Activated CD8-positive, alpha-beta memory T cell treated with anti-CD3 and anti-CD28 coated beads for 36 hours (primary cell): ENCODE measurements around the gene TYMP. TPM values are rescaled to one million over a fixed set of nuclear protein-coding genes. Genes with fewer than 3 reads are reported as not detected.

Source experiments
- CTCF ChIA-PET: fragments of 350-600 bp; sonication (Branson Sonifier 250); formaldehyde crosslinking; loops from one replicate; lab custom pipeline; 2021; ENCODE audit warnings: antibody characterized with exemption; lab: Charles Lee
- POLR2A ChIA-PET: fragments of 350-600 bp; sonication (Branson Sonifier 250); formaldehyde crosslinking; loops from one replicate; lab custom pipeline; 2021; ENCODE audit warnings: antibody characterized with exemption; lab: Charles Lee
- total RNA-seq, 2 experiments: library from RNA; stranded (reverse); gene quantifications; one replicate each; pipeline ENCODE4 v1.2.3, GENCODE V29; 2021

The TYMP gene
- total RNA-seq, 2 experiments from 2014 or later = 89.6 to 89.7 TPM

GRCh38 chr22:50486561-50487289, 43.1 kb downstream of the TYMP start, which contains the start of gene MIOX:
TSS of gene MIOX (plus strand) at chr22:50486859. CDS start at chr22:50486898, 39 bp downstream.
- CTCF ChIA-PET = interaction anchor here (0.5 to 1.0 kb wide), 2 partner anchors 8 to 12 kb away, joined by 3 read pairs; no protein-coding TSS in a partner anchor
- POLR2A ChIA-PET = interaction anchor here (0.7 kb wide), 1 partner anchor 129 kb away, joined by 4 read pairs; no protein-coding TSS in a partner anchor

GRCh38 chr22:50485221-50486131, 44.3 kb downstream of the TYMP start:
- POLR2A ChIA-PET = no interaction called here
- CTCF ChIA-PET = interaction anchor here (1.0 to 1.8 kb wide), 2 partner anchors 9 to 13 kb away, joined by 3 to 6 read pairs; no protein-coding TSS in a partner anchor

GRCh38 chr22:50483977-50484853, 45.6 kb downstream of the TYMP start:
- POLR2A ChIA-PET = no interaction called here
- CTCF ChIA-PET = interaction anchor here (1.0 to 1.8 kb wide), 3 partner anchors 14 to 67 kb away, joined by 3 to 6 read pairs (median 3); no protein-coding TSS in a partner anchor

GRCh38 chr22:50483556-50483955, 46.3 kb downstream of the TYMP start:
- ChIA-PET CTCF (interaction anchor here (1.1 to 1.4 kb wide), 2 partner anchors 14 to 68 kb away, joined by 3 to 5 read pairs; no protein-coding TSS in a partner anchor), POLR2A (no interaction called here)

GRCh38 chr22:50483106-50483505, 46.7 kb downstream of the TYMP start:
- POLR2A ChIA-PET = no interaction called here
- CTCF ChIA-PET = interaction anchor here (1.4 to 1.8 kb wide), 2 partner anchors 10 to 15 kb away, joined by 5 to 7 read pairs; no protein-coding TSS in a partner anchor

GRCh38 chr22:50482107-50483074, 47.4 kb downstream of the TYMP start:
- CTCF ChIA-PET = interaction anchor here (1.0 to 1.8 kb wide), 3 partner anchors 9 to 16 kb away, joined by 3 to 7 read pairs (median 5); no protein-coding TSS in a partner anchor
- POLR2A ChIA-PET = no interaction called here

- POLR2A ChIA-PET = interaction anchor here (0.6 to 0.7 kb wide), 2 partner anchors 26 to 31 kb away, joined by 3 read pairs; partner anchors contain the start of genes LMF2 and NCAPH2
Measured at GRCh38 chr22:50481440-50482106, 48.2 kb downstream of the TYMP start, which contains the start of gene ADM2. TSS of gene ADM2 (plus strand) at chr22:50481543. CDS start at chr22:50481848, 305 bp downstream.

GRCh38 chr22:50481045-50481439, 48.8 kb downstream of the TYMP start:
- POLR2A ChIA-PET = interaction anchor here (0.6 to 0.9 kb wide), 3 partner anchors 27 to 36 kb away, joined by 3 read pairs; partner anchors contain the start of genes LMF2 and NCAPH2

More at GRCh38 chr22:50481440-50482106, 48.2 kb downstream of the TYMP start, which contains the start of gene ADM2:
- CTCF ChIA-PET = interaction anchor here (1.0 to 1.8 kb wide), 2 partner anchors 9 to 17 kb away, joined by 3 to 7 read pairs; no protein-coding TSS in a partner anchor

GRCh38 chr22:50479721-50480120, 50.1 kb downstream of the TYMP start:
- CTCF ChIA-PET = interaction anchor here (0.6 kb wide), 1 partner anchor 13 kb away, joined by 4 read pairs; no protein-coding TSS in a partner anchor
- POLR2A ChIA-PET = interaction anchor here (1.0 kb wide), 1 partner anchor 10 kb away, joined by 3 read pairs; no protein-coding TSS in a partner anchor

More at GRCh38 chr22:50481045-50481439, 48.8 kb downstream of the TYMP start:
- CTCF ChIA-PET = interaction anchor here (1.0 kb wide), 1 partner anchor 17 kb away, joined by 3 read pairs; no protein-coding TSS in a partner anchor

- ChIA-PET CTCF (no interaction called here), POLR2A (no interaction called here)
Measured at GRCh38 chr22:50477923-50478322, 51.9 kb downstream of the TYMP start.

GRCh38 chr22:50476868-50477267, 52.9 kb downstream of the TYMP start:
- POLR2A ChIA-PET = no interaction called here
- CTCF ChIA-PET = no interaction called here

Other genes starting within 250 kb of the TYMP start
- gene PLXNB2, start 222.4 kb downstream of the TYMP start, total RNA-seq = 10 to 100 TPM; 10.9 to 12.0 TPM
- gene DENND6B, start 203.0 kb downstream of the TYMP start, total RNA-seq = 1 to 10 TPM; 4.3 to 4.4 TPM
- gene PPP6R2, start 186.7 kb downstream of the TYMP start, total RNA-seq = 10 to 100 TPM; 48.4 to 51.1 TPM
- 100 to 1,000 TPM; 126 to 130 TPM for gene SBF1, start 55.0 kb downstream of the TYMP start, total RNA-seq
- gene ADM2, start 48.5 kb downstream of the TYMP start, total RNA-seq = 1 to 10 TPM; 5.2 to 7.0 TPM
- gene MIOX, start 43.2 kb downstream of the TYMP start, total RNA-seq = under 1 TPM; 0.17 to 0.42 TPM
- gene LMF2, start 22.3 kb downstream of the TYMP start, total RNA-seq = 10 to 100 TPM; 78.2 to 78.4 TPM
- 100 to 1,000 TPM; 152 to 153 TPM for gene NCAPH2, start 21.8 kb downstream of the TYMP start, total RNA-seq
- 1 to 10 TPM in 1 of 2 experiments, under 1 TPM in 1; 0.97 to 4.1 TPM for gene SCO2, start 4.4 kb downstream of the TYMP start, total RNA-seq
- gene KLHDC7B, start 15.9 kb upstream of the TYMP start, total RNA-seq = 1 to 10 TPM; 5.9 to 6.1 TPM
- gene SYCE3, start 32.9 kb upstream of the TYMP start, total RNA-seq = not detected
- 10 to 100 TPM; 40.7 to 44.0 TPM for gene CPT1B, start 48.4 kb upstream of the TYMP start, total RNA-seq
- 10 to 100 TPM; 63.3 to 65.8 TPM for gene CHKB, start 52.8 kb upstream of the TYMP start, total RNA-seq
- gene MAPK8IP2, start 70.8 kb upstream of the TYMP start, total RNA-seq = under 1 TPM; 0.08 to 0.11 TPM
- 10 to 100 TPM; 19.5 to 20.0 TPM for gene ARSA, start 98.1 kb upstream of the TYMP start, total RNA-seq
- under 1 TPM; 0.04 to 0.06 TPM for gene SHANK3, start 142.8 kb upstream of the TYMP start, total RNA-seq
- not detected for gene ACR, start 208.2 kb upstream of the TYMP start, total RNA-seq